OCI-M2 (cell line): ENCODE data around the gene CDK17.
"Not testable (repeated sequence)": the region's sequence is repeated elsewhere in the genome, so short reads cannot be mapped to it uniquely, and the experiment has no call there.

Experiments used
- DNase-seq: peaks from one replicate; lab custom pipeline; 2025; ENCODE audit not compliant: unreplicated experiment; lab: John Stamatoyannopoulos, UW

CDK17 gene

GRCh38 chr12:96323906-96324305 lies 76.3 kb downstream of the CDK17 start:
- DNase-seq: no peak

GRCh38 chr12:96322720-96323119 lies 77.5 kb downstream of the CDK17 start:
- no peak for DNase-seq

GRCh38 chr12:96321941-96322340 lies 78.3 kb downstream of the CDK17 start:
- DNase-seq: no peak

- not testable (repeated sequence) for DNase-seq
Observed at GRCh38 chr12:96317801-96318200, 82.4 kb downstream of the CDK17 start.

GRCh38 chr12:96315741-96316481 lies 84.3 kb downstream of the CDK17 start:
- DNase-seq: not testable (repeated sequence)

GRCh38 chr12:96314723-96315122 lies 85.5 kb downstream of the CDK17 start:
- DNase-seq: no peak

GRCh38 chr12:96313606-96314005 lies 86.6 kb downstream of the CDK17 start:
- no peak for DNase-seq

- no peak for DNase-seq
Observed at GRCh38 chr12:96311191-96311590, 89.0 kb downstream of the CDK17 start.

GRCh38 chr12:96310067-96310466 lies 90.2 kb downstream of the CDK17 start:
- DNase-seq: no peak

- no peak for DNase-seq
Observed at GRCh38 chr12:96308881-96309280, 91.4 kb downstream of the CDK17 start.

- DNase-seq: no peak
Observed at GRCh38 chr12:96305665-96306064, 94.6 kb downstream of the CDK17 start.

- DNase-seq: no peak
Observed at GRCh38 chr12:96303653-96304052, 96.6 kb downstream of the CDK17 start.

- no peak for DNase-seq
Observed at GRCh38 chr12:96302687-96303310, 97.4 kb downstream of the CDK17 start.

GRCh38 chr12:96301732-96302131 lies 98.5 kb downstream of the CDK17 start:
- DNase-seq: no peak

GRCh38 chr12:96300064-96300463 lies 100.2 kb downstream of the CDK17 start:
- no peak for DNase-seq

GRCh38 chr12:96297504-96297903 lies 102.7 kb downstream of the CDK17 start:
- no peak for DNase-seq

- no peak for DNase-seq
Observed at GRCh38 chr12:96295532-96296160, 104.6 kb downstream of the CDK17 start.

GRCh38 chr12:96294831-96295230 lies 105.4 kb downstream of the CDK17 start:
- DNase-seq: no peak

GRCh38 chr12:96293093-96293492 lies 107.1 kb downstream of the CDK17 start:
- no peak for DNase-seq

GRCh38 chr12:96289067-96289466 lies 111.2 kb downstream of the CDK17 start:
- DNase-seq: no peak

- no peak for DNase-seq
Observed at GRCh38 chr12:96285158-96285557, 115.1 kb downstream of the CDK17 start.

GRCh38 chr12:96274331-96274730 lies 125.9 kb downstream of the CDK17 start:
- no peak for DNase-seq
